ENCODE measurements around the gene TAF10. TPM values are rescaled to one million over a fixed set of nuclear protein-coding genes. Genes with fewer than 3 reads are reported as not detected.

TAF10 gene
- 218 TPM for polyA plus RNA-seq (2012; ENCODE audit: insufficient read depth, insufficient read length, low read depth)

- H3K4me3 ChIP-seq (ENCODE audit: low read depth, low read length): peak within 1 kb of the TSS; percentile 72
- no peaks in the 10 kb centered on the region for H3K9me3 ChIP-seq
- H3K27me3 ChIP-seq: no peaks in the 10 kb centered on the region
- peak; percentile 93 for DNase-seq
- peaks cover 1% of the 10 kb centered on the region; the same call in 1 of the 2 replicates for H3K4me1 ChIP-seq
- peak; percentile 36 for TF ChIP-seq CTCF (IDR thresholded peaks at IDR 0.05; ENCODE audit: low read depth, low read length)
- H3K36me3 ChIP-seq: peaks cover 9% of the 10 kb centered on the region
These were observed at the start of gene TAF10 for GRCh38 chr11:6612213-6613041. TAF10 (minus strand) TSS chr11:6612216; CDS start chr11:6612189, 27 bp downstream.

GRCh38 chr11:6660712-6661111 lies 48.7 kb upstream of the TAF10 start:
- H3K4me1 ChIP-seq: no peaks in the 10 kb centered on the region
- peaks cover 6% of the 10 kb centered on the region for H3K27me3 ChIP-seq
- TF ChIP-seq CTCF (IDR thresholded peaks at IDR 0.05; ENCODE audit: low read depth, low read length): no peak
- no peaks in the 10 kb centered on the region for H3K9me3 ChIP-seq
- H3K36me3 ChIP-seq: no peaks in the 10 kb centered on the region
- H3K4me3 ChIP-seq (ENCODE audit: low read depth, low read length): no peak overlapping the region
- no peak for DNase-seq

GRCh38 chr11:6658647-6659046 lies 46.6 kb upstream of the TAF10 start:
- TF ChIP-seq CTCF (IDR thresholded peaks at IDR 0.05; ENCODE audit: low read depth, low read length): no peak
- no peaks in the 10 kb centered on the region for H3K4me1 ChIP-seq
- H3K36me3 ChIP-seq: no peaks in the 10 kb centered on the region
- DNase-seq: no peak
- no peaks in the 10 kb centered on the region for H3K9me3 ChIP-seq
- peaks cover 6% of the 10 kb centered on the region for H3K27me3 ChIP-seq
- H3K4me3 ChIP-seq (ENCODE audit: low read depth, low read length): no peak overlapping the region

- Histone ChIP-seq H3K27me3 (peaks cover 6% of the 10 kb centered on the region), H3K4me3 (ENCODE audit: low read depth, low read length) (no peak overlapping the region), H3K36me3 (no peaks in the 10 kb centered on the region), H3K9me3 (no peaks in the 10 kb centered on the region), H3K4me1 (no peaks in the 10 kb centered on the region)
- no peak for DNase-seq
- TF ChIP-seq CTCF (IDR thresholded peaks at IDR 0.05; ENCODE audit: low read depth, low read length): no peak
These were observed 45.3 kb upstream of the TAF10 start for GRCh38 chr11:6657346-6657745.

- Histone ChIP-seq H3K9me3 (no peaks in the 10 kb centered on the region), H3K4me3 (ENCODE audit: low read depth, low read length) (no peak overlapping the region), H3K36me3 (no peaks in the 10 kb centered on the region), H3K4me1 (no peaks in the 10 kb centered on the region), H3K27me3 (peaks cover 6% of the 10 kb centered on the region)
- no peak for TF ChIP-seq CTCF (IDR thresholded peaks at IDR 0.05; ENCODE audit: low read depth, low read length)
- DNase-seq: no peak
These were observed 44.9 kb upstream of the TAF10 start for GRCh38 chr11:6656936-6657335.

- DNase-seq: no peak
- no peak overlapping the region for H3K4me3 ChIP-seq (ENCODE audit: low read depth, low read length)
- H3K36me3 ChIP-seq: no peaks in the 10 kb centered on the region
- H3K9me3 ChIP-seq: no peaks in the 10 kb centered on the region
- TF ChIP-seq CTCF (IDR thresholded peaks at IDR 0.05; ENCODE audit: low read depth, low read length): no peak
- peaks cover 6% of the 10 kb centered on the region for H3K27me3 ChIP-seq
- H3K4me1 ChIP-seq: no peaks in the 10 kb centered on the region
These were observed 44.5 kb upstream of the TAF10 start for GRCh38 chr11:6656584-6656915.

Data from BE2C (cell line).